Activated T-helper 1 cell treated with anti-CD3 and anti-CD28 coated beads, Interleukin-12 subunit alpha, Interleukin-12 subunit beta, Interleukin-2, Interleukin-4 antibody, amounts not matched to agents 30 ng/mL and 10 ng/mL and 1 ng/mL, durations not matched to agents 14 hours and 24 hours and 36 hours (primary cell): ENCODE data around the gene PRKCA. TPM values are rescaled to one million over a fixed set of nuclear protein-coding genes. Genes with fewer than 3 reads are reported as not detected.

Experiments
- DNase-seq: peaks from one replicate; pipeline ENCODE4 v3.0.0; 2021; ENCODE audit warnings: low spot score
- H3K27ac Mint-ChIP-seq: one replicate; pipeline ENCODE4 v1.8.0; 2021; ENCODE audit warnings: mild to moderate bottlenecking, mixed read lengths
- H3K27me3 Mint-ChIP-seq: one replicate; pipeline ENCODE4 v1.8.0; 2022; ENCODE audit warnings: mild to moderate bottlenecking, moderate library complexity, mixed read lengths; ENCODE audit not compliant: insufficient read depth
- H3K36me3 Mint-ChIP-seq: one replicate; pipeline ENCODE4 v1.8.0; 2021; ENCODE audit warnings: low read depth, mixed read lengths
- H3K4me1 Mint-ChIP-seq: one replicate; pipeline ENCODE4 v1.8.0; 2021; ENCODE audit warnings: low read depth, mixed read lengths
- H3K4me3 Mint-ChIP-seq: one replicate; pipeline ENCODE4 v1.8.0; 2021; ENCODE audit warnings: mild to moderate bottlenecking, moderate library complexity, mixed read lengths
- H3K9me3 Mint-ChIP-seq: one replicate; pipeline ENCODE4 v1.8.0; 2021; ENCODE audit warnings: mixed read lengths
- intact Hi-C: fragments of 100-400 bp; cut with micrococcal nuclease; formaldehyde crosslinking; loops from one replicate; pipeline ENCODE4 v1.15.1; 2024
- total RNA-seq: library from RNA; stranded (reverse); gene quantifications from 2 replicates; pipeline ENCODE4 v1.2.3, GENCODE V29; 2022

PRKCA gene
- total RNA-seq, 1 donor from 2014 or later: 157 TPM

GRCh38 chr17:66795486-66795885 is 493.1 kb downstream of the PRKCA start:
- H3K27ac Mint-ChIP-seq: no peak overlapping the region
- no peak for DNase-seq
- peaks cover 5% of the 10 kb centered on the region for H3K9me3 Mint-ChIP-seq
- H3K4me3 Mint-ChIP-seq: no peak overlapping the region
- peaks cover 50% of the 10 kb centered on the region for H3K36me3 Mint-ChIP-seq
- no peaks in the 10 kb centered on the region for H3K27me3 Mint-ChIP-seq
- peaks cover 5% of the 10 kb centered on the region for H3K4me1 Mint-ChIP-seq
- intact Hi-C loops: no loop called here

- no peaks in the 10 kb centered on the region for H3K27me3 Mint-ChIP-seq
- intact Hi-C loops: no loop called here
- no peak overlapping the region for H3K27ac Mint-ChIP-seq
- H3K9me3 Mint-ChIP-seq: peaks cover 5% of the 10 kb centered on the region
- H3K36me3 Mint-ChIP-seq: peaks cover 43% of the 10 kb centered on the region
- no peak for DNase-seq
- H3K4me3 Mint-ChIP-seq: no peak overlapping the region
- H3K4me1 Mint-ChIP-seq: no peaks in the 10 kb centered on the region
Measured at GRCh38 chr17:66799849-66800537, 497.6 kb downstream of the PRKCA start.

GRCh38 chr17:66803474-66803951 is 501.1 kb downstream of the PRKCA start:
- no peak for DNase-seq
- H3K9me3 Mint-ChIP-seq: no peaks in the 10 kb centered on the region
- no peak overlapping the region for H3K27ac Mint-ChIP-seq
- no peaks in the 10 kb centered on the region for H3K4me1 Mint-ChIP-seq
- intact Hi-C loops: no loop called here
- H3K4me3 Mint-ChIP-seq: no peak overlapping the region
- H3K36me3 Mint-ChIP-seq: peaks cover 29% of the 10 kb centered on the region
- no peaks in the 10 kb centered on the region for H3K27me3 Mint-ChIP-seq

- DNase-seq: no peak
- no peaks in the 10 kb centered on the region for H3K27me3 Mint-ChIP-seq
- H3K27ac Mint-ChIP-seq: no peak overlapping the region
- H3K9me3 Mint-ChIP-seq: no peaks in the 10 kb centered on the region
- H3K36me3 Mint-ChIP-seq: peaks cover 26% of the 10 kb centered on the region
- no peak overlapping the region for H3K4me3 Mint-ChIP-seq
- no peaks in the 10 kb centered on the region for H3K4me1 Mint-ChIP-seq
- intact Hi-C loops: no loop called here
Measured at GRCh38 chr17:66805567-66805966, 503.2 kb downstream of the PRKCA start.

- intact Hi-C loops: no loop called here
Measured at GRCh38 chr17:66807182-66807581, 504.8 kb downstream of the PRKCA start.

GRCh38 chr17:66809408-66809807 is 507.0 kb downstream of the PRKCA start:
- H3K4me1 Mint-ChIP-seq: no peaks in the 10 kb centered on the region
- peaks cover 3% of the 10 kb centered on the region for H3K27me3 Mint-ChIP-seq
- no peak for DNase-seq
- no peaks in the 10 kb centered on the region for H3K9me3 Mint-ChIP-seq
- H3K4me3 Mint-ChIP-seq: no peak overlapping the region
- H3K27ac Mint-ChIP-seq: no peak overlapping the region
- intact Hi-C loops: no loop called here
- peaks cover 16% of the 10 kb centered on the region for H3K36me3 Mint-ChIP-seq

More at GRCh38 chr17:66807182-66807581, 504.8 kb downstream of the PRKCA start:
- Mint-ChIP-seq H3K4me1 (no peaks in the 10 kb centered on the region), H3K27ac (no peak overlapping the region), H3K4me3 (no peak overlapping the region), H3K9me3 (no peaks in the 10 kb centered on the region), H3K36me3 (peaks cover 22% of the 10 kb centered on the region), H3K27me3 (no peaks in the 10 kb centered on the region)
- DNase-seq: no peak

- Mint-ChIP-seq H3K4me3 (no peak overlapping the region), H3K27ac (no peak overlapping the region), H3K9me3 (no peaks in the 10 kb centered on the region), H3K27me3 (peaks cover 3% of the 10 kb centered on the region), H3K4me1 (no peaks in the 10 kb centered on the region), H3K36me3 (peaks cover 8% of the 10 kb centered on the region)
- DNase-seq: no peak
- intact Hi-C loops: no loop called here
Measured at GRCh38 chr17:66810951-66811682, 508.7 kb downstream of the PRKCA start.

- intact Hi-C loops: no loop called here
- Mint-ChIP-seq H3K9me3 (no peaks in the 10 kb centered on the region), H3K4me1 (no peaks in the 10 kb centered on the region), H3K36me3 (peaks cover 7% of the 10 kb centered on the region), H3K27me3 (peaks cover 3% of the 10 kb centered on the region), H3K27ac (no peak overlapping the region), H3K4me3 (no peak overlapping the region)
- no peak for DNase-seq
Measured at GRCh38 chr17:66811683-66812054, 509.3 kb downstream of the PRKCA start.

- H3K4me1 Mint-ChIP-seq: no peaks in the 10 kb centered on the region
- DNase-seq: no peak
- H3K27me3 Mint-ChIP-seq: peaks cover 4% of the 10 kb centered on the region
- H3K4me3 Mint-ChIP-seq: no peak overlapping the region
- peaks cover 8% of the 10 kb centered on the region for H3K9me3 Mint-ChIP-seq
- peak overlapping the region; percentile 59 for H3K27ac Mint-ChIP-seq
- H3K36me3 Mint-ChIP-seq: peaks cover 5% of the 10 kb centered on the region
- intact Hi-C loops: no loop called here
Measured at GRCh38 chr17:66812571-66812970, 510.2 kb downstream of the PRKCA start.

GRCh38 chr17:66813296-66813695 is 510.9 kb downstream of the PRKCA start:
- Mint-ChIP-seq H3K9me3 (peaks cover 12% of the 10 kb centered on the region), H3K36me3 (peaks cover 3% of the 10 kb centered on the region), H3K4me3 (no peak overlapping the region), H3K4me1 (no peaks in the 10 kb centered on the region), H3K27ac (no peak overlapping the region), H3K27me3 (peaks cover 4% of the 10 kb centered on the region)
- no peak for DNase-seq
- intact Hi-C loops: no loop called here

GRCh38 chr17:66814026-66814425 is 511.6 kb downstream of the PRKCA start:
- Mint-ChIP-seq H3K27me3 (peaks cover 4% of the 10 kb centered on the region), H3K27ac (no peak overlapping the region), H3K9me3 (peaks cover 12% of the 10 kb centered on the region), H3K4me3 (no peak overlapping the region), H3K4me1 (no peaks in the 10 kb centered on the region), H3K36me3 (peaks cover 1% of the 10 kb centered on the region)
- DNase-seq: no peak
- intact Hi-C loops: no loop called here

GRCh38 chr17:66814570-66814969 is 512.2 kb downstream of the PRKCA start:
- H3K4me3 Mint-ChIP-seq: no peak overlapping the region
- H3K27me3 Mint-ChIP-seq: peaks cover 4% of the 10 kb centered on the region
- H3K9me3 Mint-ChIP-seq: peaks cover 12% of the 10 kb centered on the region
- intact Hi-C loops: no loop called here
- no peaks in the 10 kb centered on the region for H3K4me1 Mint-ChIP-seq
- no peak overlapping the region for H3K27ac Mint-ChIP-seq
- DNase-seq: no peak
- H3K36me3 Mint-ChIP-seq: peaks cover 1% of the 10 kb centered on the region

- H3K4me1 Mint-ChIP-seq: no peaks in the 10 kb centered on the region
- intact Hi-C loops: no loop called here
- no peak overlapping the region for H3K27ac Mint-ChIP-seq
- no peaks in the 10 kb centered on the region for H3K36me3 Mint-ChIP-seq
- H3K4me3 Mint-ChIP-seq: no peak overlapping the region
- H3K27me3 Mint-ChIP-seq: peaks cover 4% of the 10 kb centered on the region
- DNase-seq: no peak
- H3K9me3 Mint-ChIP-seq: peaks cover 12% of the 10 kb centered on the region
Measured at GRCh38 chr17:66817750-66818149, 515.3 kb downstream of the PRKCA start.
